Prostate gland (tissue), 2 donors: ENCODE data around the gene TTLL5.

Experiments
- POLR2A ChIP-seq: fragments of 450-650 bp; IDR thresholded peaks from one replicate; pipeline ENCODE4 v1.6.1; 2016; ENCODE audit warnings: antibody characterized with exemption, mild to moderate bottlenecking
- POLR2AphosphoS5 ChIP-seq: sonication (generic); formaldehyde crosslinking; IDR thresholded peaks from one replicate; pipeline ENCODE4 v1.6.1; 2017; ENCODE audit warnings: antibody characterized with exemption
- TF ChIP-seq, protein P1 (sequence below), 4 experiments: fragments of 200-600 bp in 2 of 4; fragments of 450-650 bp in 2 of 4; sonication (generic) in 2 of 4; IDR thresholded peaks; 1 replicate in 3 of 4; 2 replicates in 1 of 4; pipeline ENCODE4 v1.5.1; 2016 to 2019; ENCODE audit warnings: antibody characterized with exemption in 4 of 4, mild to moderate bottlenecking in 2 of 4, moderate library complexity in 2 of 4

DNA sequence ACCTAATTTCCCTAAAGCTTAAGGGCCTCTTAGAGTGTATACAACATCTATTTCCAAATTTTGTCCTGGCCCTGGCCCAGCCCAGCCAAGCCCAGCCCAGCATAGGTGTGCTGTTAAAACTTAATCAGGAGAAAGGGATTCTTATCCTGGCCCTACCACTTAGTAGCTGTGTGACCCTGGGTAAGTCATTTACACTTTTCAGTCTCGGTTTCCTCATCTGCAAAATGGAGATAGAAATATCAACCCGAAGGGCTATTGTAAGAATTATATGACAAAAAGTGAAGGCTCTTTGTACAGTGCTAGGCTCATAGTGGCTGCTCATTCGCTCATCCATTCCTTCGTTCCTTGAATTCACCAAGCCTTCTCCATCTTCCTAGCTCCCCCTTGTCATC lies 812 bp upstream of the TTLL5 start:
- TF ChIP-seq POLR2A (no peak), POLR2AphosphoS5 (no peak)
- TF ChIP-seq, protein P1, sequence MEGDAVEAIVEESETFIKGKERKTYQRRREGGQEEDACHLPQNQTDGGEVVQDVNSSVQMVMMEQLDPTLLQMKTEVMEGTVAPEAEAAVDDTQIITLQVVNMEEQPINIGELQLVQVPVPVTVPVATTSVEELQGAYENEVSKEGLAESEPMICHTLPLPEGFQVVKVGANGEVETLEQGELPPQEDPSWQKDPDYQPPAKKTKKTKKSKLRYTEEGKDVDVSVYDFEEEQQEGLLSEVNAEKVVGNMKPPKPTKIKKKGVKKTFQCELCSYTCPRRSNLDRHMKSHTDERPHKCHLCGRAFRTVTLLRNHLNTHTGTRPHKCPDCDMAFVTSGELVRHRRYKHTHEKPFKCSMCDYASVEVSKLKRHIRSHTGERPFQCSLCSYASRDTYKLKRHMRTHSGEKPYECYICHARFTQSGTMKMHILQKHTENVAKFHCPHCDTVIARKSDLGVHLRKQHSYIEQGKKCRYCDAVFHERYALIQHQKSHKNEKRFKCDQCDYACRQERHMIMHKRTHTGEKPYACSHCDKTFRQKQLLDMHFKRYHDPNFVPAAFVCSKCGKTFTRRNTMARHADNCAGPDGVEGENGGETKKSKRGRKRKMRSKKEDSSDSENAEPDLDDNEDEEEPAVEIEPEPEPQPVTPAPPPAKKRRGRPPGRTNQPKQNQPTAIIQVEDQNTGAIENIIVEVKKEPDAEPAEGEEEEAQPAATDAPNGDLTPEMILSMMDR (IDR thresholded peaks at IDR 0.05) = no peak
